Glutamatergic neuron (in vitro differentiated cells): ENCODE data around the gene DLGAP5. TPM values are rescaled to one million over a fixed set of nuclear protein-coding genes. Genes with fewer than 3 reads are reported as not detected.
A peak's percentile ranks its signal among the peaks of the same experiment; 100 is the strongest.

ENCODE experiments used
- DNase-seq: peaks from one replicate; pipeline ENCODE4 v3.0.0; 2022
- H3K27ac Mint-ChIP-seq: one replicate; pipeline ENCODE4 v1.8.0; 2020; ENCODE audit warnings: mild to moderate bottlenecking, mixed read lengths, inconsistent platforms; ENCODE audit not compliant: unreplicated experiment
- H3K27me3 Mint-ChIP-seq: one replicate; pipeline ENCODE4 v1.8.0; 2020; ENCODE audit warnings: mild to moderate bottlenecking, moderate library complexity, mixed read lengths, inconsistent platforms; ENCODE audit not compliant: unreplicated experiment
- H3K36me3 Mint-ChIP-seq: one replicate; pipeline ENCODE4 v1.8.0; 2020; ENCODE audit warnings: mild to moderate bottlenecking, mixed read lengths, inconsistent platforms; ENCODE audit not compliant: unreplicated experiment
- H3K4me1 Mint-ChIP-seq: one replicate; pipeline ENCODE4 v1.8.0; 2020; ENCODE audit warnings: mild to moderate bottlenecking, low read depth, mixed read lengths, inconsistent platforms; ENCODE audit not compliant: unreplicated experiment
- H3K4me3 Mint-ChIP-seq: one replicate; pipeline ENCODE4 v1.8.0; 2020; ENCODE audit warnings: mild to moderate bottlenecking, mixed read lengths, inconsistent platforms; ENCODE audit not compliant: unreplicated experiment
- H3K9me3 Mint-ChIP-seq: one replicate; pipeline ENCODE4 v1.8.0; 2020; ENCODE audit warnings: mild to moderate bottlenecking, moderate library complexity, mixed read lengths, inconsistent platforms; ENCODE audit not compliant: unreplicated experiment
- total RNA-seq: library from RNA; stranded (reverse); fragmentation: NEBNext Ultra II Directional; extraction: Animal tissue kit (Norgen Biotek cat#: 25700); gene quantifications from one replicate; pipeline ENCODE4 v1.2.1, GENCODE V29; 2021; ENCODE audit not compliant: unreplicated experiment
- TF ChIP-seq, protein P1 (sequence below): fragments of 200-600 bp; sonication (generic); IDR thresholded peaks from one replicate; pipeline ENCODE4 v1.5.0; 2021; ENCODE audit not compliant: partially characterized antibody, unreplicated experiment

Gene DLGAP5
- total RNA-seq, 1 donor from 2014 or later: 8.2 TPM

DNA sequence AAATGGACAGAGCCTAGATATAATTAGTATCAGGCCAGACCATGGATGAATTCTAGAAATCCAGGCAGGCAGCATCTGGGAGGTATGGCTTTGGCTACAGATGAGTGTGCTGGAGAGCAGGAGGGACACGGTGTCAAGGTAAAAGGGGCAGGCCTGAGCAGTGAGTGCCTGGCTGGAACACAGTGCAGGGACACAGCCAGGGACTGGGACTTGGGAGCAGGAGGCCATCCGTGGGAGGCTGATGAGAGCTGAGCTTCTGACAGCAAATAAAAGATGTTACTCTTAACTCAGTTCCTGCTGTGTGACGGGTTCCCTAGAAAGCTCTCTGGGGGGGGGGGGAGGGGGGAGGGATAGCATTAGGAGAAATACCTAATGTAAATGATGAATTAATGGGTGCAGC lies 75.9 kb downstream of the DLGAP5 start:
- no peak for DNase-seq
- no peaks in the 10 kb centered on the region for H3K27me3 Mint-ChIP-seq
- H3K36me3 Mint-ChIP-seq: no peaks in the 10 kb centered on the region
- no peaks in the 10 kb centered on the region for H3K9me3 Mint-ChIP-seq
- H3K4me1 Mint-ChIP-seq: no peaks in the 10 kb centered on the region
- no peak overlapping the region for H3K4me3 Mint-ChIP-seq
- H3K27ac Mint-ChIP-seq: no peak overlapping the region
- TF ChIP-seq, protein P1, sequence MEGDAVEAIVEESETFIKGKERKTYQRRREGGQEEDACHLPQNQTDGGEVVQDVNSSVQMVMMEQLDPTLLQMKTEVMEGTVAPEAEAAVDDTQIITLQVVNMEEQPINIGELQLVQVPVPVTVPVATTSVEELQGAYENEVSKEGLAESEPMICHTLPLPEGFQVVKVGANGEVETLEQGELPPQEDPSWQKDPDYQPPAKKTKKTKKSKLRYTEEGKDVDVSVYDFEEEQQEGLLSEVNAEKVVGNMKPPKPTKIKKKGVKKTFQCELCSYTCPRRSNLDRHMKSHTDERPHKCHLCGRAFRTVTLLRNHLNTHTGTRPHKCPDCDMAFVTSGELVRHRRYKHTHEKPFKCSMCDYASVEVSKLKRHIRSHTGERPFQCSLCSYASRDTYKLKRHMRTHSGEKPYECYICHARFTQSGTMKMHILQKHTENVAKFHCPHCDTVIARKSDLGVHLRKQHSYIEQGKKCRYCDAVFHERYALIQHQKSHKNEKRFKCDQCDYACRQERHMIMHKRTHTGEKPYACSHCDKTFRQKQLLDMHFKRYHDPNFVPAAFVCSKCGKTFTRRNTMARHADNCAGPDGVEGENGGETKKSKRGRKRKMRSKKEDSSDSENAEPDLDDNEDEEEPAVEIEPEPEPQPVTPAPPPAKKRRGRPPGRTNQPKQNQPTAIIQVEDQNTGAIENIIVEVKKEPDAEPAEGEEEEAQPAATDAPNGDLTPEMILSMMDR: no peak

DNA sequence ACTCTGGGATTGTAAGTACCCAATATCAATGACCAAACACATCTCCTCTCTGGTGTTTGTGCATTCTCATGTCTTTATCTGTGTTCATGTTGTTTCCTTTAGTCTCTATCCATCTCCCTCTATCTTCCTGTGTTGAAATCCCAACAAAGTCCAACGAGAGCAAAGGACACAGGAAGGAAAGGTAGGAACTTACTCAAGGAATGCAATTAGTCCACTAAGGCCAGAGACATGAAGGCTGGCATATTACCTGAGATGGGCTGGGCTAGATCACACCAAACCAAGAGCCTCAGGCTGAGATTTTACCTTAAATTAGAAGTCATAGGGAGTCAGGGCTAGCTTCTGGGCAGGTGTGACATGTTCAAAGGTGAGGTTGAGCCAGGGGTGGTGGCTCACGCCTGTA lies 76.7 kb downstream of the DLGAP5 start:
- H3K9me3 Mint-ChIP-seq: no peaks in the 10 kb centered on the region
- H3K27ac Mint-ChIP-seq: no peak overlapping the region
- TF ChIP-seq, protein P1: no peak
- H3K36me3 Mint-ChIP-seq: no peaks in the 10 kb centered on the region
- no peak for DNase-seq
- H3K4me3 Mint-ChIP-seq: no peak overlapping the region
- H3K4me1 Mint-ChIP-seq: no peaks in the 10 kb centered on the region
- no peaks in the 10 kb centered on the region for H3K27me3 Mint-ChIP-seq

GRCh38 chr14:55111122-55111708 lies 80.2 kb downstream of the DLGAP5 start:
- peak; percentile 19 for DNase-seq
- no peak overlapping the region for H3K4me3 Mint-ChIP-seq
- H3K4me1 Mint-ChIP-seq: peaks cover 1% of the 10 kb centered on the region
- peaks cover 1% of the 10 kb centered on the region for H3K27me3 Mint-ChIP-seq
- H3K27ac Mint-ChIP-seq: no peak overlapping the region
- H3K9me3 Mint-ChIP-seq: peaks cover 9% of the 10 kb centered on the region
- H3K36me3 Mint-ChIP-seq: no peaks in the 10 kb centered on the region
- TF ChIP-seq, protein P1: no peak

- Mint-ChIP-seq H3K36me3 (no peaks in the 10 kb centered on the region), H3K9me3 (peaks cover 9% of the 10 kb centered on the region), H3K27me3 (peaks cover 1% of the 10 kb centered on the region), H3K4me3 (no peak overlapping the region), H3K4me1 (peaks cover 1% of the 10 kb centered on the region), H3K27ac (no peak overlapping the region)
- DNase-seq: no peak
- TF ChIP-seq, protein P1: no peak
Measured at GRCh38 chr14:55109836-55110235, 81.5 kb downstream of the DLGAP5 start.

DNA sequence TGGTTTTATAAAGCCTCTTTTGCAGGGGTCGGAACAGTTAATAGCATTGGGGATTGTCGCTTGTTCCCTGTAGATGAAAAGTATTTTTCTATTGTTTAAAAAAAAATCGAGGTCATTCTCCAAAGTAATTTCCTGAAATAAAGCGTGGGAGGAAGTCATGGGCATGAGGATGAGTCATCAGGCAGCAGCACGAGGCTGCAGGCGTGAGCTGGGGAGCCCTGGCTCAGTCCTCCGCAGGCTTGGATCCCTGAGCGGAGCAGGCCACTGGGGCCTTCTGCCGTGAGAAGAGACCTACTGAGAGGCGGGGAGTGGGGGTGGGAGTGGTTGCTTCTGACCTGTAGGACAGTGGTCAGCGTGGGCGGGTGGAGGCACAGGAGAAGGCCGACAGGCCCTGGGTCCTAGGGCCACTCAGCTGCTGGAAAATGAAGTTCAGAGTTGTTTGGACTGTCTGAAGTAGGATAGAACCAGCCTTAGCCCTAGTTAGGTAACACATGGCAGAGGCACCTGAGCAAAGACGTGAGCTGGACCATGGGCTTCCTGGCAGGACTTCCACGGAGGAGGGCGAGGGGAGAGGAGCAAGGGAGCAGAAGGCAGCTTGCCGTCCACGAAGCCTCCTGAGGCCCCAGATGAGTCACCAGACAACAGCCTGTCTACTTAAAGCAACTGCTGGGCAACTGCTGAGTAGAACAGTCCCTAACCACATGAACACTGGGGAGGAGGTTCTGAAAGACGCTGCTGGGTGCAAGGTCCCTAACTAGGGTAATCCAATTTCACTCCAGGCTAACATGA lies 83.4 kb downstream of the DLGAP5 start:
- peak overlapping the region; percentile 3 for H3K4me3 Mint-ChIP-seq

More for the DNA sequence above, 83.4 kb downstream of the DLGAP5 start:
- H3K27me3 Mint-ChIP-seq: peaks cover 4% of the 10 kb centered on the region
- TF ChIP-seq, protein P1: no peak
- H3K9me3 Mint-ChIP-seq: peaks cover 10% of the 10 kb centered on the region
- peaks cover 1% of the 10 kb centered on the region for H3K4me1 Mint-ChIP-seq
- H3K36me3 Mint-ChIP-seq: peaks cover 7% of the 10 kb centered on the region
- H3K27ac Mint-ChIP-seq: peak overlapping the region; percentile 67
- peak; percentile 51 for DNase-seq
